Calu3 (cell line): ENCODE data around the gene NKD1. TPM values are rescaled to one million over a fixed set of nuclear protein-coding genes. Genes with fewer than 3 reads are reported as not detected.

ENCODE experiments used
- BruUV-seq: library from RNA; stranded (reverse); fragments of 400-500 nt; replicated peaks from 2 replicates; lab custom pipeline; 2021; lab: Mats Ljungman, UMichigan
- CTCF ChIA-PET: fragments of 300-600 bp; sonication (Branson Sonifier 250); formaldehyde crosslinking; loops from one replicate; lab custom pipeline; 2022; ENCODE audit warnings: antibody characterized with exemption; lab: Charles Lee
- DNase-seq: peaks from one replicate; pipeline ENCODE4 v3.0.0; 2022
- H3K27ac Mint-ChIP-seq: one replicate; pipeline ENCODE4 v1.8.0; 2022; ENCODE audit warnings: mixed read lengths; ENCODE audit not compliant: unreplicated experiment
- H3K27me3 Mint-ChIP-seq: one replicate; pipeline ENCODE4 v1.8.0; 2022; ENCODE audit warnings: mixed read lengths; ENCODE audit not compliant: unreplicated experiment
- H3K36me3 Mint-ChIP-seq: one replicate; pipeline ENCODE4 v1.8.0; 2022; ENCODE audit warnings: mild to moderate bottlenecking, moderate library complexity, mixed read lengths; ENCODE audit not compliant: insufficient read depth, unreplicated experiment
- H3K4me1 Mint-ChIP-seq: one replicate; pipeline ENCODE4 v1.8.0; 2022; ENCODE audit warnings: mild to moderate bottlenecking, low read depth, mixed read lengths; ENCODE audit not compliant: unreplicated experiment
- H3K4me3 Mint-ChIP-seq: one replicate; pipeline ENCODE4 v1.8.0; 2022; ENCODE audit warnings: mild to moderate bottlenecking, low read depth, moderate library complexity, mixed read lengths; ENCODE audit not compliant: unreplicated experiment
- H3K9me3 Mint-ChIP-seq: one replicate; pipeline ENCODE4 v1.8.0; 2022; ENCODE audit warnings: low read depth, mixed read lengths; ENCODE audit not compliant: unreplicated experiment
- CTCF ChIP-seq: fragments of 200-600 bp; IDR thresholded peaks from one replicate; pipeline ENCODE4 v1.8.0; 2022; ENCODE audit warnings: antibody characterized with exemption; ENCODE audit not compliant: unreplicated experiment
- intact Hi-C: fragments of 100-400 bp; cut with micrococcal nuclease; formaldehyde crosslinking; loops from one replicate; pipeline ENCODE4 v1.10.0; 2022; ENCODE audit not compliant: unreplicated experiment
- total RNA-seq: library from RNA; stranded (reverse); gene quantifications from 2 replicates; pipeline ENCODE4 v1.2.3, GENCODE V29; 2022

NKD1 gene
- total RNA-seq, 1 experiment from 2014 or later = 0.31 TPM

GRCh38 chr16:50581845-50582244, 33.6 kb downstream of the NKD1 start:
- BruUV-seq = no TSS peak
- Mint-ChIP-seq H3K27ac (no peak overlapping the region), H3K36me3 (no peaks in the 10 kb centered on the region), H3K4me1 (no peaks in the 10 kb centered on the region), H3K9me3 (no peaks in the 10 kb centered on the region), H3K4me3 (no peak overlapping the region), H3K27me3 (peaks cover 90% of the 10 kb centered on the region)
- CTCF ChIA-PET = interaction anchor here (0.5 kb wide), 1 partner anchor 17 kb away, joined by 4 read pairs; no protein-coding TSS in a partner anchor
- intact Hi-C loops = no loop called here
- no peak for DNase-seq
- TF ChIP-seq CTCF = no peak

- no TSS peak for BruUV-seq
- CTCF ChIA-PET = interaction anchor here (0.6 kb wide), 2 partner anchors 15 to 963 kb away, joined by 3 read pairs; no protein-coding TSS in a partner anchor
- TF ChIP-seq CTCF = no peak
These were observed 35.0 kb downstream of the NKD1 start for GRCh38 chr16:50583211-50583610.

GRCh38 chr16:50584033-50584722, 36.0 kb downstream of the NKD1 start:
- Mint-ChIP-seq H3K27me3 (peaks cover 87% of the 10 kb centered on the region), H3K4me3 (no peak overlapping the region), H3K27ac (no peak overlapping the region), H3K9me3 (no peaks in the 10 kb centered on the region), H3K4me1 (no peaks in the 10 kb centered on the region), H3K36me3 (no peaks in the 10 kb centered on the region)
- BruUV-seq = no TSS peak
- TF ChIP-seq CTCF = no peak
- CTCF ChIA-PET = interaction anchor here (0.6 kb wide), 1 partner anchor 14 kb away, joined by 3 read pairs; no protein-coding TSS in a partner anchor
- no peak for DNase-seq
- intact Hi-C loops = no loop called here

More at GRCh38 chr16:50583211-50583610, 35.0 kb downstream of the NKD1 start:
- intact Hi-C loops = no loop called here
- Mint-ChIP-seq H3K27ac (no peak overlapping the region), H3K9me3 (no peaks in the 10 kb centered on the region), H3K27me3 (peaks cover 89% of the 10 kb centered on the region), H3K36me3 (no peaks in the 10 kb centered on the region), H3K4me3 (no peak overlapping the region), H3K4me1 (no peaks in the 10 kb centered on the region)
- DNase-seq = no peak

- CTCF ChIA-PET = no interaction called here
- H3K4me1 Mint-ChIP-seq = no peaks in the 10 kb centered on the region
- H3K4me3 Mint-ChIP-seq = no peak overlapping the region
- peaks cover 87% of the 10 kb centered on the region for H3K27me3 Mint-ChIP-seq
- TF ChIP-seq CTCF = no peak
- no TSS peak for BruUV-seq
- no peak overlapping the region for H3K27ac Mint-ChIP-seq
- H3K36me3 Mint-ChIP-seq = no peaks in the 10 kb centered on the region
- DNase-seq = no peak
- no peaks in the 10 kb centered on the region for H3K9me3 Mint-ChIP-seq
- intact Hi-C loops = no loop called here
These were observed 37.2 kb downstream of the NKD1 start for GRCh38 chr16:50585331-50585776.
